ENCODE results near the gene WBP1.
A peak's percentile ranks its signal among the peaks of the same experiment; 100 is the strongest.
"Not testable (repeated sequence)": the region's sequence is repeated elsewhere in the genome, so short reads cannot be mapped to it uniquely, and the experiment has no call there.

The WBP1 gene

GRCh38 chr2:74427551-74427950, 30.7 kb upstream of the WBP1 start:
- no peak for DNase-seq (ENCODE audit: low spot score)

GRCh38 chr2:74428675-74429074, 29.6 kb upstream of the WBP1 start:
- DNase-seq (ENCODE audit: low spot score): no peak

GRCh38 chr2:74429487-74430451, 28.5 kb upstream of the WBP1 start:
- no peak for DNase-seq (ENCODE audit: low spot score)

- DNase-seq (ENCODE audit: low spot score): no peak
Measured at GRCh38 chr2:74430502-74430901, 27.7 kb upstream of the WBP1 start.

- no peak for DNase-seq (ENCODE audit: low spot score)
Measured at GRCh38 chr2:74436111-74436805, 22.0 kb upstream of the WBP1 start.

- DNase-seq (ENCODE audit: low spot score): no peak
Measured at GRCh38 chr2:74436848-74437695, 21.2 kb upstream of the WBP1 start.

- DNase-seq (ENCODE audit: low spot score): no peak
Measured at GRCh38 chr2:74438248-74438647, 20.0 kb upstream of the WBP1 start.

GRCh38 chr2:74439373-74439772, 18.9 kb upstream of the WBP1 start:
- DNase-seq (ENCODE audit: low spot score): no peak

- peak; percentile 95 for DNase-seq (ENCODE audit: low spot score)
Measured at GRCh38 chr2:74439803-74440377, 18.3 kb upstream of the WBP1 start.

GRCh38 chr2:74440378-74441169, 17.7 kb upstream of the WBP1 start:
- DNase-seq (ENCODE audit: low spot score): peak; percentile 93

- no peak for DNase-seq (ENCODE audit: low spot score)
Measured at GRCh38 chr2:74441170-74441689, 17.0 kb upstream of the WBP1 start.

GRCh38 chr2:74441690-74442482, 16.4 kb upstream of the WBP1 start, which contains the start of gene RTKN:
TSS of gene RTKN (minus strand) at chr2:74441937. CDS start at chr2:74441816, 121 bp downstream.
- peak; percentile 1 for DNase-seq (ENCODE audit: low spot score)

GRCh38 chr2:74442483-74443297, 15.5 kb upstream of the WBP1 start:
- DNase-seq (ENCODE audit: low spot score): not testable (repeated sequence)

GRCh38 chr2:74444498-74445318, 13.5 kb upstream of the WBP1 start:
- peak; percentile 1 for DNase-seq (ENCODE audit: low spot score)

- DNase-seq (ENCODE audit: low spot score): no peak
Measured at GRCh38 chr2:74447230-74447999, 10.8 kb upstream of the WBP1 start.

GRCh38 chr2:74448771-74449170, 9.5 kb upstream of the WBP1 start:
- DNase-seq (ENCODE audit: low spot score): no peak

- DNase-seq (ENCODE audit: low spot score): no peak
Measured at GRCh38 chr2:74450570-74451190, 7.6 kb upstream of the WBP1 start.
